GM23248 (cell line): ENCODE results near the gene CCDC102A.

ENCODE experiments used
- EZH2 ChIP-seq: fragments of 200-600 bp; sonication (generic); IDR thresholded peaks from 2 replicates; pipeline ENCODE4 v1.6.1; 2018; ENCODE audit warnings: antibody characterized with exemption, mild to moderate bottlenecking; ENCODE audit not compliant: insufficient read depth, poor library complexity, severe bottlenecking
- EZH2phosphoT487 ChIP-seq: fragments of 200-600 bp; sonication (generic); IDR thresholded peaks from 2 replicates; pipeline ENCODE4 v1.6.1; 2018; ENCODE audit warnings: antibody characterized with exemption, moderate library complexity, mild to moderate bottlenecking, low read depth; ENCODE audit not compliant: insufficient read depth

DNA sequence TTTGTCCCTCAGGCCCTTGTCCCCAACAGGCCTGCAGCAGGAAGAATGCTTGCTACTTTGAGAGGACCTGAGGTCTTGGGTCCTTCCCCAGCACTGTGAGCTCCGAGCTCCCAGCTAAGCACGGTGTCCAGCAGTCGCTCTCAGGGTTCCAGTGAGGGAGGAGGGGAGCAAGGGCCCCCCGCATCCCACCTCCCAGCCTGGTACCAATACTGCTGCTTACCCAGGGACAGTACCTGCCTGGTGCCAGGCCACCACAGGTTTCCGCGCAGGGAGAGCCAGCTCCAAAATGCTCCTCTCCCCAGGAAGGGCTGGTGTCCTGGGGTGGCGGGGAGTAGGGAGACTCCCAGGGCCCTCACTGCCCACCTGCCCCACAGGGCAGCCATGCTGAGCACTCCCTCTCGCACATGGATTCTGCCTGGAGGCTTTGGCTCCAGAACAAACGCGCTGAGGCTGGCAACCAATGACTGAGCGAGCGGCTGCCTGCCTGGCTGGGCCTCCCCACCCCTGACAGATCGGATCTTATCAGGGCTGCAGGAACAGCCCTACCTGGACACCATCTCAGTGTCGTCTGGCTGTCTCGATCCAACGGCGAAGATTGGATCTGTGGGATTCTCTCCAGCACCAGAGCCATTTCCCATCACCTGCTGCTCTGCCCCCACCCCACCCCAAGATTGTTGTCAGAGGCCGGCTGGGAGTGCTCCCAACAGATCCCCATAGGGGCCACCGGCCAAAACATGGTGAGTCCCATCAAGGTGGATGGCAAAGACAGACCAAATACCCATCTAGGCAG, 52.5 kb downstream of the CCDC102A start:
- TF ChIP-seq EZH2, result no peak
- TF ChIP-seq EZH2phosphoT487, result no peak
